Endothelial cell (in vitro differentiated cells): ENCODE measurements around the gene KCNH5. TPM values are rescaled to one million over a fixed set of nuclear protein-coding genes. Genes with fewer than 3 reads are reported as not detected.

ENCODE experiments used
- DNase-seq: peaks from one replicate; pipeline ENCODE4 v3.0.0; 2021; ENCODE audit warnings: low spot score
- H3K27ac Mint-ChIP-seq: one replicate; pipeline ENCODE4 v1.8.0; 2021; ENCODE audit warnings: mixed read lengths, inconsistent platforms; ENCODE audit not compliant: unreplicated experiment
- H3K27me3 Mint-ChIP-seq: one replicate; pipeline ENCODE4 v1.8.0; 2021; ENCODE audit warnings: mild to moderate bottlenecking, moderate library complexity, mixed read lengths, inconsistent platforms; ENCODE audit not compliant: unreplicated experiment
- H3K36me3 Mint-ChIP-seq: one replicate; pipeline ENCODE4 v1.8.0; 2021; ENCODE audit warnings: mild to moderate bottlenecking, low read depth, mixed read lengths, inconsistent platforms; ENCODE audit not compliant: unreplicated experiment
- H3K4me1 Mint-ChIP-seq: one replicate; pipeline ENCODE4 v1.8.0; 2021; ENCODE audit warnings: mild to moderate bottlenecking, mixed read lengths, inconsistent platforms; ENCODE audit not compliant: unreplicated experiment
- H3K4me3 Mint-ChIP-seq: one replicate; pipeline ENCODE4 v1.8.0; 2021; ENCODE audit warnings: mild to moderate bottlenecking, mixed read lengths, inconsistent platforms; ENCODE audit not compliant: unreplicated experiment
- H3K9me3 Mint-ChIP-seq: one replicate; pipeline ENCODE4 v1.8.0; 2021; ENCODE audit warnings: mixed read lengths, inconsistent platforms; ENCODE audit not compliant: unreplicated experiment
- CTCF ChIP-seq: fragments of 200-600 bp; sonication (generic); IDR thresholded peaks from one replicate; pipeline ENCODE4 v1.5.0; 2021; ENCODE audit warnings: antibody characterized with exemption; ENCODE audit not compliant: unreplicated experiment
- total RNA-seq: library from RNA; stranded (reverse); fragmentation: NEBNext Ultra II Directional; extraction: Animal tissue kit (Norgen Biotek cat#: 25700); gene quantifications from one replicate; pipeline ENCODE4 v1.2.1, GENCODE V29; 2021; ENCODE audit not compliant: unreplicated experiment

KCNH5 gene
- total RNA-seq, 1 donor from 2014 or later = 0.13 TPM

GRCh38 chr14:62739647-62740046 lies 305.6 kb downstream of the KCNH5 start:
- peaks cover 6% of the 10 kb centered on the region for H3K9me3 Mint-ChIP-seq

GRCh38 chr14:62736048-62737043 lies 308.9 kb downstream of the KCNH5 start:
- Mint-ChIP-seq H3K4me1 (no peaks in the 10 kb centered on the region), H3K4me3 (no peak overlapping the region), H3K9me3 (peaks cover 6% of the 10 kb centered on the region), H3K27ac (no peak overlapping the region), H3K36me3 (no peaks in the 10 kb centered on the region), H3K27me3 (peaks cover 2% of the 10 kb centered on the region)
- TF ChIP-seq CTCF = no peak
- no peak for DNase-seq

More at GRCh38 chr14:62739647-62740046, 305.6 kb downstream of the KCNH5 start:
- peaks cover 2% of the 10 kb centered on the region for H3K4me1 Mint-ChIP-seq
- TF ChIP-seq CTCF = no peak
- H3K27ac Mint-ChIP-seq = no peak overlapping the region
- H3K27me3 Mint-ChIP-seq = peaks cover 2% of the 10 kb centered on the region
- DNase-seq = no peak
- H3K36me3 Mint-ChIP-seq = no peaks in the 10 kb centered on the region
- no peak overlapping the region for H3K4me3 Mint-ChIP-seq

- no peak for DNase-seq
- no peak for TF ChIP-seq CTCF
- Mint-ChIP-seq H3K4me1 (no peaks in the 10 kb centered on the region), H3K36me3 (no peaks in the 10 kb centered on the region), H3K27me3 (peaks cover 2% of the 10 kb centered on the region), H3K27ac (no peak overlapping the region), H3K4me3 (no peak overlapping the region), H3K9me3 (peaks cover 6% of the 10 kb centered on the region)
These were observed 310.4 kb downstream of the KCNH5 start for GRCh38 chr14:62734831-62735230.

- no peaks in the 10 kb centered on the region for H3K9me3 Mint-ChIP-seq
- no peaks in the 10 kb centered on the region for H3K36me3 Mint-ChIP-seq
- TF ChIP-seq CTCF = no peak
- H3K27ac Mint-ChIP-seq = no peak overlapping the region
- H3K27me3 Mint-ChIP-seq = no peaks in the 10 kb centered on the region
- H3K4me1 Mint-ChIP-seq = no peaks in the 10 kb centered on the region
- H3K4me3 Mint-ChIP-seq = no peak overlapping the region
- no peak for DNase-seq
These were observed 322.9 kb downstream of the KCNH5 start for GRCh38 chr14:62722406-62722805.

- H3K27me3 Mint-ChIP-seq = no peaks in the 10 kb centered on the region
- H3K9me3 Mint-ChIP-seq = no peaks in the 10 kb centered on the region
- H3K4me3 Mint-ChIP-seq = no peak overlapping the region
- no peak overlapping the region for H3K27ac Mint-ChIP-seq
- H3K36me3 Mint-ChIP-seq = no peaks in the 10 kb centered on the region
- TF ChIP-seq CTCF = no peak
- no peak for DNase-seq
- H3K4me1 Mint-ChIP-seq = no peaks in the 10 kb centered on the region
These were observed 326.6 kb downstream of the KCNH5 start for GRCh38 chr14:62718629-62719028.
